HG02759 (cell line): ENCODE measurements around the gene EOGT.

ENCODE experiments used
- ATAC-seq: cut with Tn5 transposase; IDR thresholded peaks from one replicate; pipeline ENCODE4 v1.9.1; 2021; ENCODE audit warnings: mild to moderate bottlenecking, moderate library complexity; ENCODE audit not compliant: unreplicated experiment

Gene EOGT

GRCh38 chr3:69013253-69014021 is at the start of gene EOGT:
Gene EOGT, minus strand, starts transcription at chr3:69013684. Its CDS starts 3,838 bp downstream, at chr3:69009846.
- ATAC-seq: peak; percentile 85

DNA sequence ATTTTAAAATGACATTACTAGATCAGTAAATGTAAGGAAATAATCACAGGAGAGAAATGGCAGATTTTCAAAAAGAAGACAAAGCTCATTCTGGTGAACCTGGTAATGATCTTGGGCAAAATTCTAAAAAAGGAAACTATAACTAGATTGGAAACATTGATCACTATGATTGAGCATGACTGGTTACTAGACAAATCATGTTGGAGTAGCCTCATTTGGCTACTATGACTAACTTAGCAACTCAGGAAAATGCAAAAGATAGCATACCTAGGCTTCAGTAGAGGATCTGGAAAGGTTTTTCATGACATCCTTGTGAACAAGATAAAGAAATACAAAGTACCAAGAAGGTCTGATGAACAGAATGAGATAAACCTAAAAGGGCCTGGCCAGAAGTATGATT is 46.2 kb upstream of the EOGT start:
- no peak for ATAC-seq

DNA sequence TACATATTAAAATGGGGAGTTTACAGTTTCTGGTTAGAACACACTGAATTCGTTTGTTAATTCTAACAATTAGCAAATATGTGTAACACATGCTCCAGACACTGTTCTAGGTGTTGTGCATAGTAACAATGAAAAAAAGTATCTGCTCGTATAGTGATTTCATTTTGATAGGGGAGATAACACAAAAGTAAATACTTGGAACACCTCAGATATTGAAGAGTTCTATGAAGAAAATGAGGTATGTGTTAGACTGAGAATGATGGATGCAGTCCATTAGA is 45.4 kb upstream of the EOGT start:
- no peak for ATAC-seq

DNA sequence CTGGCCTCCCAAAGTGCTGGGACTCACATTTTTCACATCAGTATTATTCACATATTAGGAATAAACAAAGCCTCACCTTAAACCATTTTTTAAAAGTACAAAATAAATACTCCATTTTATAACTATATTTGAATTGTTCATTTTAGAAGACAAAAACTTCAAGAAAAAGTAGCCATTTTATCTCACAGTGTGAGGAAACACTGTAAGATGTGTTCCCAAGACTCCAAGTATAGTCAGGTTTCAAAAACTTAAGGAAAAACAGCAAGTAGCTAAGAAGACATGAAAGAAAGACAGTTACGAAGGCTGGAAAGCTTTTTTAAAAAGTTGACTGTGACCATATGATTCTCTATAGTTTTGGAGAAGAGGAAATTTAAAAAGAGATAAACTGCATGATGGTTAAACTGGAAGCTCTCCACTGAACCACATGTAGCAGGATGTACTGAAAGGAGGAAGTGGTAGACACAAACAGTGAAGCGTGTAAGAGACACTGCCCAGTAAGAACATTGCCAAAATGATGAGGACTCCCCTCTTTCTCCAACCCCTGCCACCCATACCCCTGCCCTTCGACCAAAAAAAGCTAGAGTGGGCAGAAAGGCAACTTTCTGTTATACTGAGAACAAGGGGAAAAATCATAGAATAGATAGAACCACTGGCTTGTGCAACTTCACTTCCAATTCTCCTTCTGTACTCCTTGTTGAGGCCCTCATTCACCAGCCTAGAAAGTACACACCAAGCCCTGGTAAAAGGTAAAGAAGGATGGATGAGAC is 44.9 kb upstream of the EOGT start:
- ATAC-seq: peak; percentile 99

GRCh38 chr3:69052472-69052898 is 39.0 kb upstream of the EOGT start:
- ATAC-seq: peak; percentile 4

DNA sequence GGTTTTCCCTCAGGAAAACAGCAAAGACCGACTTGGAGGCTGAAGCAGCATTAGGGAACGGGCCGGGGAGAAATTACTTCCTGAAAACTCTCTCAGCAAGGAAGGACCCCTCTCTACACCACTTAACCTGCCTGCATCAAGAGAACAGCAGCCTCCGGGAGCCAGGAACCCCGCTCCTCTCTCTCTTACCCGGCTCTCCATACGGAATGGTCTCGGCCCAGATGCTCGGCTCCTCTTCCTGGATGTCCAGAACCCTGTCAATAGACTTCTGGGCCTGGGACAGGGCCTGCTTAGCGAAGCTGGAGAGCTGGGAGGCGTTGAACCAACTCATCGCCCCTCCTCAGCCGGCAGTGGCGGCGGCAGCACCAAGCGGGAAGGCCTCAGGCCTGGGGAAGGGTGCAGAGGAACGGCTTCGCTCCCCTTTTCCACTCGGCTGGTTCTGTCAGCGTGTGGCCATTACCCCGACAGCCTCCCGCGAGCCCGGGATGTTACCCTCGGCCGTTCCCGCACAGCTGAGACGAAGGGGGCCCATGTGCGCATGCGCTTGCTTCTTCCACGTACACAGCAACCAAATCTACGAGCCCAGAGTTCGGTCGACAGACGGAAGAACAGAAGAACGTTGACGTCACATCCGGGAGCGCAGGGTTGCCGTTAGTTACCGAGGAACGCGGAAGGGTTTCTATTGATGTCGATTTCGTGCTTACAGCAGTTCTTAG is 38.4 kb upstream of the EOGT start, which contains the start of gene TMF1:
Gene TMF1 (minus strand): TSS at position 578 of the 716 bp plus-strand sequence. CDS start 247 bp downstream, at position 331.
- ATAC-seq: peak; percentile 95

DNA sequence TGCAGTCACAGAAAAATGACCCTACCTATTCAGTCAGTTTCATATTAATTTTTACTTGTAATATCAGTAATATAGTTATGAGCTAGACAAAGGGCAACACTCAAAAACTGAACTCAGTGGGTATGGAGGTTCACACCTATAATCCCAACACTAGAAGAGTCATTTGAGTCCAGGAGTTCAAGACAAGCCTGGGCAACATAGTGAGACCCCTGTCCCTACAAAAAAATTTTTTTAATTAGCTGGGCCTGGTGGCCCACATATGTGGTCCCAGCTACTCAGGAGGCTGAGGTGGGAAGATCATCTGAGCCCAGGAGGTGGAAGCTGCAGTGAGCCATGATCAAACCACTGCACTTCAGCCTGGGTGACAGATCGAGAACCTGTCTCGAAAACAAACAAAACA is 35.5 kb upstream of the EOGT start:
- no peak for ATAC-seq

- no peak for ATAC-seq
These were observed 31.1 kb upstream of the EOGT start for GRCh38 chr3:69044608-69045007.

DNA sequence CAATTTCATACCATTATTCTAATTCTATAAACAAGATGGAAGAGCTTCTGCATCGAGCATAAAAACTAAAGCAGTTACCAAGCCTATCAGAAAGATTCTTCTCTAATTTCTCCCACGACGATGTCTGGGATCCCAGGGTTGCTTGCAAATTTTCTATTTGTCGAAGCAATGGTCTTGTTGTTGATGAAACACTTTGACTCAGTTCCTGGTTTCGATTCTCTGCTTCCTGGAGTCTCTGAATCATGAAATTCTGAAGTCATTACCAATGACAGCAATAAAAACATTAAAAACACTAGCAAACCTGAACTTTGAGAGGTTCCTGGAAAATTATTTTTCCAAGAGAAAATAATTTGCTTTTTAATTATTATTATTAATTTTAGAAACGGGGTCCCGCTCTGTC is 20.0 kb upstream of the EOGT start:
- ATAC-seq: no peak

DNA sequence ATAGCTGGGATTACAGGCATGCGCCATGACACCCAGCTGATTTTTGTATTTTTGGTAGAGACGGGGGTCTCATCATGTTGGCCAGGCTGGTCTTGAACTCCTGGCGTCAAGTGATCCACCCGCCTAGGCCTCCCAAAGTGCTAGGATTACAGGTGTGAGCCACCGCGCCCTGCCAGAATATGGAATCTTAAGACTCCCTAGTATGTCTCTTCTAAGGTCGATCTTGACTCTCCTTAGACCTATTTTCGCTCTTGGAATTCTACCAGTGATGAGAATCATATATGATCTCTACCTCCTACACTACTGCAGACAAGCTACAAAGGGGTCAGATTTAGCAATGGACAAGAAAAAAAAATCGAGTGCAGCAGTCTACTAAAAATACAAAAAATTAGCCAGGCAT is 19.3 kb upstream of the EOGT start:
- ATAC-seq: no peak

DNA sequence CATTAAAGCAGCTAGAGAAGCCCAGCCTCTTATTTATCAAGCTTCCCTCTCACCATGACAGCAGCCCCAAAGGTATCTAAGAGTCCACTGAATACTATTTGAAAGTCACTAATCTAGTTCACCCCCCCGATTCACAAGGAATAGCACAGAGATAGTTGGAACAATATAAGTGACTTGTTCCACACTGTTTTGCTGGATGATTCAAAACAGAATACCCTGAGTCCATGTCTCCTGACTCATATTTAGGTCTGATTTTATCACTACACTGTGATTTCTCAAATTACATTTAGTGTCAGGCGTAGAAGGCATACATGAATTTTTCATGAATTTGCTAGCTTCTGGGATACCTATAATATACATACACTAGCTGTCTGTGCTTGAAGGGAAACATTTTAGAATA is 18.7 kb upstream of the EOGT start:
- no peak for ATAC-seq

DNA sequence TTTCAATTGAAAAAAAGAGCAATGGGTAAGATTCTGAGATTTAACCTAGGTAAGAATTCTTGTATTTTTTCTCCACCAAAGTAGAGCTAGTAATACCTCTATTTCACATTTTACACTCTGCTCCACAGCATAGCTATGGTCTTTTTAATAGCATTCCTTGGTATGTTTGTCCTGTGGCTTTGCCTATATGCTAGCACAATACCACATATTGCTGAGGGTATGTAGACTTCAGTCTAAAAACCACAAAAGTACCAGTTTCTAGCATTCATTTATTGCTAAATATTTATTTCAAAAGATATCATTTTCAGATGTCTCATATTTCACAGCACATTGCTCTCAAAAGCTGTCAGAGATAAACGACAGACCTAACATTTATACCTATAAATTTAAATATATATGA is 18.2 kb upstream of the EOGT start:
- ATAC-seq: no peak

DNA sequence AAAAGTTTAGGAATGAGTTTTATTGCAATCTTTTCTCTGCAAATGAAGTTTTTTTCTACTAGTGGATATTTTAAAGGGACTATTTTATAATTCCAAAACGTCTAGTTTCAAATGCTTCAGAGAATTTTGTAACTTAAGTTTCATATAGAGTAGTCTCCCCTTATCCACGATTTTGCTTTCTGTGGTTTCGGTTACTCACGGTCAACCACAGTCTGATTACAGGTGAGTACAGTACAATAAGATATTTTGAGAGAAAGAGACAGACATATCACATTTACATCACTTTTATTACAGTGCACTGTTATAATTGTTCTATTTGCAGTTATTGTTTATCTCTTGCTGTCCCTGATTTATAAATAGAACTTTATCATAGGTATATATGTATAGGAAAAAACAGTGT is 7.4 kb upstream of the EOGT start:
- no peak for ATAC-seq

- no peak for ATAC-seq
These were observed 6.9 kb upstream of the EOGT start for GRCh38 chr3:69020424-69020823.

- ATAC-seq: no peak
These were observed 3.4 kb upstream of the EOGT start for GRCh38 chr3:69016901-69017300.

DNA sequence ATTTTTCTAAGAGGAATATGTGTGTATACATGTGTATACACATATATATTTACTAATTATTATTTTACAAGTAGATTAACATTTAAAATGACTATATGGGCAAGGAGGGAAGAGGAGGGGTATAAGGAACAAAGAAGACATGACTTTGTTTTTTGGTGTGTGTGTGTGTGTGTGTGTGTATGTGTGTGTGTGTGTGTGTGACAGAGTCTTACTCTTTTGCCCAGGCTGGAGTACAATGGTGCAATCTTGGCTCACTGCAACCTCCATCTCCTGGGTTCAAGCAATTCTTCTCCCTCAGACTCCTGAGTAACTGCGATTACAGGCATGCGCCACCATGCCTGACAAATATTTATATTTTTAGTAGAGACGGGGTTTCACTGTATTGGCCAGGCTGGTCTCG is 2.6 kb upstream of the EOGT start:
- no peak for ATAC-seq

DNA sequence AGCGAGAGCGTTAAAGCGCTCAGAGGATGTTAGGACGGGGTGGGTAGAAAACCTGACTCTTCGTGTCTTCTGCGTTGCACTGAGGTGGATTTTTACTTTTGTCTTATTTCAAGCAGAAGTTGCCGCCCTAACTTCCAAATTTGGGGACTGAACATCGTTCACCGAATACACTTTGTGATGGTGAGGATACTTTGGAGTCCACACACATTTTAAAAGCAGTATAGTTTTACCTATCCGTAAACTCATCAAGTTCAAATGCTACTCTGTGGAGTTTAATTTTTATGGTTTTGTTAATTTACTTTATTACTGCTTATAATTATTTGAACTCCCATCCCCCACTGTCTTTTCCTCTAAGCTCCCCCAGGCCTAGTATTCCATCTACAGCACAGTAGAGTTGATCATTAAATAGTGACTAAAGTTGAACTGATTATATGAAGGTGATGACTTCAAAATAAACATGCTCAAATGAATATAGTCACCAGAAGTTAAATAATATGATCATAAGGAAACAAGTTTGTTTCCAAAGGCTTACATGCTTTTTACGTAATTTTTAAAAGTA is 617 bp upstream of the EOGT start:
- ATAC-seq: no peak

- ATAC-seq: peak; percentile 54
These were observed 658 bp downstream of the EOGT start for GRCh38 chr3:69012800-69013252.

GRCh38 chr3:69012100-69012799 is 1.2 kb downstream of the EOGT start:
- ATAC-seq: no peak

- no peak for ATAC-seq
These were observed 2.3 kb downstream of the EOGT start for GRCh38 chr3:69011096-69011730.
